ENCODE results near the gene KAT2B.

KAT2B gene

GRCh38 chr3:20064796-20065564 lies 24.7 kb downstream of the KAT2B start:
- no peak for DNase-seq (ENCODE audit: low spot score)

- no peak for DNase-seq (ENCODE audit: low spot score)
Measured at GRCh38 chr3:20066079-20066478, 25.8 kb downstream of the KAT2B start.

GRCh38 chr3:20066850-20067617 lies 26.8 kb downstream of the KAT2B start:
- DNase-seq (ENCODE audit: low spot score): peak; percentile 52

GRCh38 chr3:20068512-20069177 lies 28.4 kb downstream of the KAT2B start:
- no peak for DNase-seq (ENCODE audit: low spot score)

- no peak for DNase-seq (ENCODE audit: low spot score)
Measured at GRCh38 chr3:20069178-20069532, 28.9 kb downstream of the KAT2B start.

GRCh38 chr3:20071175-20071574 lies 30.9 kb downstream of the KAT2B start:
- DNase-seq (ENCODE audit: low spot score): no peak

GRCh38 chr3:20072422-20072821 lies 32.2 kb downstream of the KAT2B start:
- peak; percentile 91 for DNase-seq (ENCODE audit: low spot score)

GRCh38 chr3:20073068-20073467 lies 32.8 kb downstream of the KAT2B start:
- DNase-seq (ENCODE audit: low spot score): peak; percentile 57

- peak; percentile 64 for DNase-seq (ENCODE audit: low spot score)
Measured at GRCh38 chr3:20073683-20074082, 33.4 kb downstream of the KAT2B start.

GRCh38 chr3:20074226-20075063 lies 34.2 kb downstream of the KAT2B start:
- DNase-seq (ENCODE audit: low spot score): no peak

GRCh38 chr3:20075197-20075596 lies 35.0 kb downstream of the KAT2B start:
- DNase-seq (ENCODE audit: low spot score): no peak

- no peak for DNase-seq (ENCODE audit: low spot score)
Measured at GRCh38 chr3:20076296-20076997, 36.2 kb downstream of the KAT2B start.

GRCh38 chr3:20077068-20077467 lies 36.8 kb downstream of the KAT2B start:
- no peak for DNase-seq (ENCODE audit: low spot score)

GRCh38 chr3:20078194-20078714 lies 38.0 kb downstream of the KAT2B start:
- DNase-seq (ENCODE audit: low spot score): peak; percentile 52

GRCh38 chr3:20079621-20080020 lies 39.4 kb downstream of the KAT2B start:
- DNase-seq (ENCODE audit: low spot score): peak; percentile 74

GRCh38 chr3:20080956-20081554 lies 40.8 kb downstream of the KAT2B start:
- peak; percentile 74 for DNase-seq (ENCODE audit: low spot score)

- DNase-seq (ENCODE audit: low spot score): no peak
Measured at GRCh38 chr3:20083253-20083652, 43.0 kb downstream of the KAT2B start.

- no peak for DNase-seq (ENCODE audit: low spot score)
Measured at GRCh38 chr3:20083953-20084352, 43.7 kb downstream of the KAT2B start.

GRCh38 chr3:20091331-20092047 lies 51.2 kb downstream of the KAT2B start:
- DNase-seq (ENCODE audit: low spot score): no peak

- no peak for DNase-seq (ENCODE audit: low spot score)
Measured at GRCh38 chr3:20095470-20095869, 55.2 kb downstream of the KAT2B start.

All from globus pallidus (tissue), 1 donor.